ENCODE results near the gene TIMP1. TPM values are rescaled to one million over a fixed set of nuclear protein-coding genes. Genes with fewer than 3 reads are reported as not detected.

Gene TIMP1
- total RNA-seq: 123 and 241 TPM in 2 replicates

- TF ChIP-seq CTCF (conservative IDR thresholded peaks at IDR 0.05; ENCODE audit: low read depth, low read length): no peak
- peak; percentile 23 for DNase-seq (ENCODE audit: low read depth)
- H3K4me3 ChIP-seq (ENCODE audit: low read depth, low read length): peak within 1 kb of the TSS; percentile 77
Observed at GRCh38 chrX:47581731-47582647, at the start of gene TIMP1. Gene TIMP1 (plus strand): TSS chrX:47582436. CDS start chrX:47583416, 980 bp downstream.

GRCh38 chrX:47539860-47540259, 42.4 kb upstream of the TIMP1 start:
- DNase-seq (ENCODE audit: low read depth): no peak
- H3K4me3 ChIP-seq (ENCODE audit: low read depth, low read length): no peak overlapping the region
- TF ChIP-seq CTCF (conservative IDR thresholded peaks at IDR 0.05; ENCODE audit: low read depth, low read length): no peak

- DNase-seq (ENCODE audit: low read depth): peak; percentile 67
- peak; percentile 67 for TF ChIP-seq CTCF (conservative IDR thresholded peaks at IDR 0.05; ENCODE audit: low read depth, low read length)
- H3K4me3 ChIP-seq (ENCODE audit: low read depth, low read length): no peak overlapping the region
Observed at GRCh38 chrX:47540754-47541538, 41.3 kb upstream of the TIMP1 start.

GRCh38 chrX:47543496-47543895, 38.7 kb upstream of the TIMP1 start:
- no peak for TF ChIP-seq CTCF (conservative IDR thresholded peaks at IDR 0.05; ENCODE audit: low read depth, low read length)
- H3K4me3 ChIP-seq (ENCODE audit: low read depth, low read length): no peak overlapping the region
- no peak for DNase-seq (ENCODE audit: low read depth)

GRCh38 chrX:47556045-47556623, 26.1 kb upstream of the TIMP1 start:
- peak; percentile 53 for DNase-seq (ENCODE audit: low read depth)
- peak overlapping the region; percentile 63 for H3K4me3 ChIP-seq (ENCODE audit: low read depth, low read length)
- no peak for TF ChIP-seq CTCF (conservative IDR thresholded peaks at IDR 0.05; ENCODE audit: low read depth, low read length)

GRCh38 chrX:47558436-47558835, 23.8 kb upstream of the TIMP1 start:
- H3K4me3 ChIP-seq (ENCODE audit: low read depth, low read length): no peak overlapping the region
- no peak for DNase-seq (ENCODE audit: low read depth)
- TF ChIP-seq CTCF (conservative IDR thresholded peaks at IDR 0.05; ENCODE audit: low read depth, low read length): no peak
